Activated CD4-positive, alpha-beta T cell treated with anti-CD3 and anti-CD28 coated beads, Interleukin-2, amount 50 U/mL, for 16 hours (primary cell): ENCODE data around the gene AHDC1.
"Not testable (repeated sequence)": the region's sequence is repeated elsewhere in the genome, so short reads cannot be mapped to it uniquely, and the experiment has no call there.

ENCODE experiments used
- DNase-seq: peaks from one replicate; pipeline ENCODE4 v3.0.0-alpha.2; 2020

AHDC1 gene

DNA sequence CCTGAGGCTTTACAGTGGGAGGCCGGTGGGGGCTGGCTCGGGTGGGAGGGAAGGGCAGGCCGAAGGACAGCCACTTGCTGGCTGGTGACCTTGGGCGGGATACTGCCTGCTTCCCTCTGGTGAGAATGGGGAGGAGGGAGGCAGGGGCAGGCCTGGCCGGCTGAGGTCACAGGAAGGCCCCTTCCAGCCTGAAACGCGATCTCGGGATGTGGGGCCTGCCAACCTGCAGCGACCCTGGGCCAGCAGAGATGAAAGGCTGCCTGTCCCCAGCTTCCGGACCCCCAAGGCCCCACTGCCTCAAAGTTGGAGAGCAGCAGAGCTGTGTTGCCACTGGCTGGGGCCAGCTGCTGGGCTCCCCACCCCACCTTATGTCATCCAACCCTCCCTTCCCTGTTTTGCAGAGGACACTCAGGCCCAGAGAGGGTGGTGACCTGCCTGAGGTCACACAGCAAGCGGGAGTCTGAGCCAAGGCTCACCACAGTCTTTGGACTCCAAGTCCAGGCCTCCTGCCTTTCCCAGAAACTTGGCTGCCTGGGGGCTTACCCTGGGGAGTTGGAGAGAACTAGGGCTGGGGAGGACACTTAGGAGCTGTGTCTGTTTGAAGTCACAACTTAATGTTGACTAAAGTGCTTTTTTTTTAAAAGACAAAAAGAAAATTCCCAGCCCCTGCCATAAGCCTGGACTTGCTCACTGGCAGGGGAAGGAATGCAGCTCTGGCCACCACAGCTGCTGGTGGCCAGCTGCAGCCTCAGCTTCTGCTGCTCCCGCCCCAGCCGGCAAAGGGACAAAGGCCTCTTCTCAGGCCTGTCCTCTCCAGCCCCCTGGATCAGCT, 99.1 kb downstream of the AHDC1 start:
- no peak for DNase-seq

DNA sequence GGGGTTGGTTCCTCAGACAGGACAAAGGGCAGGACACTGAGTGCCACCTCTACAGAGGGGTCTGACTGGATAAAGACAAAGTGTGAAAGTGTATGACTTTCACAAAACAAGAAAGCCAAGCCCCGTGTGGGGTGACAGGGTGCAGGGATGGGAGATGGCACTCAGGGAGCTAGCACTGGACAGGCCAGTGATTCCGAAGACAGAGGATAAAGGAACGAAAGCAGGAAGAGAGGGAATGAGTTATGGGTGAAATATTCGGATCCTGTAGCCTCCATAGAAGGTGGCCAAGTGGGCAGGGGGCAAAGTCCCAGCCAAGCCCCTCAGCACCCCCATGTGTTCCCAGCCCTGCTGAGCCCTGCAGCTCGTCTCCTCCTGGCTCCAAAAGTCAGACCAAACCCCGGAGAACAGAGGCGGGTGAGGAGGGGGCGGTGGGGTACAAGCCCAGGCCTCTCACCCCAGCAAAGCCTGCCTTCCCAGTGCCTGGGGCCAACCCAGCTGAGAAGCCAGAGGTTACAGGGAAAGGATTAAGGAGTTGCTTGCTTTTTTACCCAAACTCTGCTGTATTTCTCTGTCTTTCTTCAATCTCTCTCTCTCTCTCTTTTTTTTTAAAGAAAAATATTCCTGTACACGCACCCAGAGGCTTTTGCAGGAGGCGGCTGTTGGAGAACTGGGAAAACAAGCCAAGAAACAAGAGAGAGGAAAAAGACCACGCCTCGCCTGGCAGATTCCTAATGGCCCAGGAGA, 99.9 kb downstream of the AHDC1 start:
- no peak for DNase-seq

DNA sequence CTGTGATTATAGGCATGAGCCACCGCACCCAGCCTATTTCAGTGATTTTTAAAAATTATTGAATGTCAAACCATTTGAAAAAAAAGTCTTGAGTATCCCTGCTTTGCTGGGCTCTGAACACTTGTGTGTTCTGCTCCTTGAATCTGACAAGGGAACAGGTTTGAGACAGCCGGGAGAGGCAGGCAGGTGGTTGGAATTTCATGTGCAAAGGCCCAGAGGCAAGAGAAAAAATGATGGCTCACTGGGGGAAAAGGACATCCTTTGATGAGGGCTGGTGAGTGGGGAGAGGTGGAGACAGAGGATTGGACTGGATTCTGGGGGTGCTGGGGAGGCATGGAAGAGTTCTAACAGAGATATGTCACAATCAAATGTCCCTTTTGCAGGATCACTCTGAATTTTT, 100.9 kb downstream of the AHDC1 start:
- DNase-seq: no peak

DNA sequence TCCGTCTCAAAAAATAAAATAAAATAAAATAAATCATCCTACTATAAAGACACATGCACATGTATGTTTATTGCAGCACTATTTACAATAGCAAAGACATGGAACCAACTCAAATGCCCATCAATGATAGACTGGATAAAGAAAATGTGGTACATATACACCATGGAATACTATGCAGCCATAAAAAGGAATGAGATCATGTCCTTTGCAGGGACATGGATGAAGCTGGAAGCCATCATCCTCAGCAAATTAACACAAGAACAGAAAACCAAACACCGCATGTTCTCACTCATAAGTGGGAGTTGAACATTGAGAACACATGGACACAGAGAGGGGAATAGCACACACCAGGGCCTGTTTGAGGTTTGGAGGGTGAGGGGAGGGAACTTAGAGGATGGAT, 102.8 kb downstream of the AHDC1 start:
- DNase-seq: not testable (repeated sequence)

DNA sequence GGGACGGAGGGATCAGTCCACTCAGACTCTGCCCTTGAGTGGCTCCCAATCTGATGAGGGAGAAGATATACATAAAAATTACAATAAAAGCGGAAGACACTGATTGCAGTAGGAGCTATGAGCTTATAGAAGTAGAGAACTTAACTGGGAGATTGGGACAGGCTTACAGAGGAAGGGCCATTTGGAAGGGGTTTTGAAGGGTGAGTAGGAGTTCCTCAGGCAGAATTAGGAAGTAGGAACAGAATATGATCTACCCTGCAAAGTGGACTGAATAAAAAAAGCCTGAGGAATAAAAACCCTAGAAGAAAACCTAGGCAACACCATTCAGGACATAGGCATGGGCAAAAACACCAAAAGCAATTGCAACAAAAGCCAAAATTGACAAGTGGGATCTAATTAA, 104.8 kb downstream of the AHDC1 start:
- DNase-seq: no peak

DNA sequence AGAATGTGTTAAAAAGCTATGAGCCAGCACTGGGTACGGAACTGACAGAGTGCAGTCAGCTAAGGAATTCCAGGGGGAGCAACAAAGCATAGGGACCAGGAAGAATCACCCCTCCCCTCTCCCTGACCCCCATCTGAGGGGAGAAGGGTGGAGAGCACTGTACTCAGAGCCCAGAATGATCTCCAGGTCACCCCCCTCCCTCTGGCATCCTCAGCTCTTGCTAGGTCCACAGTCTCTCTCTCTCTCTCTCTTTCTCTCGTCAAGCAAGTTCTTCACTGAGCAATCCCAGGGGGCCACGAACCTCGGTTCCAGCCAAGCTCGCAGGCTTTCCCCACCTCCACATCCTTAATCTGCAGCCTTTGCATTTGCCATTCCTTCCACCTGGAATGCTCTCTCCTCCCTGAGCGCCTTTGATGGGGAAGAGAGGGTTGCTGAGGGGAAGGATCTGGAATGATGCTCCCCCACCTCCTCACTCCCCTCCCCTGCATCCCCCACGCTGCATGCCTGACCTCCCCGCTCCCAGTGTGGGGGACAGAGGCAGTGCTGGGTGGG, 107.3 kb downstream of the AHDC1 start:
- no peak for DNase-seq

DNA sequence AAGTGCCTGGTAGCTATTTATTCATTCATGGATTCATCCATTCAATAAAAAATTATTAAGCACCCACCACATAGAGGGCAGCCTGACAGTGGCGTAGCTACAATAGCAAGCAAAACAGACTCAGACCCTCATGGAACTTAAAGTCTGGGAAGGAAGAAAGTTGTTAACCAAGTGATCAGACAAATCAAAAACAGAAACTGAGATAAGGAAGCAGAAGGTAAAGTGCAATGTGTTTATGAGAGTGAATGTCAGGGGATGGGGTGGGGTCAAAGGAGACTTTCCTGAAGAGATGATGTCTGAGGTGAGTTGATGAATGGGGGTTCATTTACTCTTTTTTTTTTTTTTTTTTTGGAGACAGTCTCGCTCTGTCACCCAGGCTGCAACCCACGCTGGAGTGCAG, 111.1 kb downstream of the AHDC1 start:
- DNase-seq: no peak

DNA sequence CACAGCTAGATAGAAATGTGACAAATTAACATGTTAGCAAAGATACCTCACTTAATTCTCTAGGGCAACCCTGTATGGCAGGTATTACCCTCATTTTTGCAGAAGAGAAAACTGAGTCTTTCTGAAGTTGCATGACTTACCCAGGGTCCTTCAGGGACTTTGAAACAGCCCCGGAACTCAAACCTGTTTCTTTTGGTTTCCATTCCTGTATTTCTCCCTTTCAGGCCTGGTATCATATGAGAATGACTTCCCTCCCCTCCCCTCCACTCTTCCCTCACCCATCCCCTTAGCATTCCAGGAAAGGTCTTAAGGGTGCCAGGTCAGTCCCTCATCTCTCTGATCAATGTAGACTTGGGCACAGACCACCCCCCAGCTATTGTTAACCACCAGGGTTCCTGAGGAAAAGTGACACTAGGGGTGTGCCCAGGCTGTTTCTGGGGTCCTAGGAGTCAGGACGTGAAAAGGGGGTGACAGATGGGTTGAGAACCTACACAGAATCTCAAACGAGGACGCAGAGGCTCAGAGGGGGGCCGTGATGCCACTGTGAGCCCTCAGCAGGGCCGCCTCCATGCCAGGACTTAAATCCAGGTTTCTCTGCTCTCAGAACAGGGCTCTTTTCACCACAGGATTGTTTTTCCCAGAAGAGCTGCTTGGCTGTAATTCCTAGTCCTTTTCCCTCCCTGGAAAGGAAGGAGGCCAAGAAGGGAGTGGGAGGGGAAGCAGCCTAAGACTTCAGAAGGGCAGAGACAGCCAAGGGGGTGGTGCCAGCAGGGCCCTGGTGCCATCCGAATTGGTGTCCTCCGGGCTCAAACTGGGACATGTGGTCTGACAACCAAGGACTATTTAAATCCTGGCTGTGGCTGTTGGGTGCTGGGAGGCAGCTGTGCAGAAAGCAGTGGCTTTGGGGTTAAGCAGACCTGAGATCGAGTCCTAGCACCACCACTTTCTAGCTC, 111.9 kb downstream of the AHDC1 start:
- no peak for DNase-seq

DNA sequence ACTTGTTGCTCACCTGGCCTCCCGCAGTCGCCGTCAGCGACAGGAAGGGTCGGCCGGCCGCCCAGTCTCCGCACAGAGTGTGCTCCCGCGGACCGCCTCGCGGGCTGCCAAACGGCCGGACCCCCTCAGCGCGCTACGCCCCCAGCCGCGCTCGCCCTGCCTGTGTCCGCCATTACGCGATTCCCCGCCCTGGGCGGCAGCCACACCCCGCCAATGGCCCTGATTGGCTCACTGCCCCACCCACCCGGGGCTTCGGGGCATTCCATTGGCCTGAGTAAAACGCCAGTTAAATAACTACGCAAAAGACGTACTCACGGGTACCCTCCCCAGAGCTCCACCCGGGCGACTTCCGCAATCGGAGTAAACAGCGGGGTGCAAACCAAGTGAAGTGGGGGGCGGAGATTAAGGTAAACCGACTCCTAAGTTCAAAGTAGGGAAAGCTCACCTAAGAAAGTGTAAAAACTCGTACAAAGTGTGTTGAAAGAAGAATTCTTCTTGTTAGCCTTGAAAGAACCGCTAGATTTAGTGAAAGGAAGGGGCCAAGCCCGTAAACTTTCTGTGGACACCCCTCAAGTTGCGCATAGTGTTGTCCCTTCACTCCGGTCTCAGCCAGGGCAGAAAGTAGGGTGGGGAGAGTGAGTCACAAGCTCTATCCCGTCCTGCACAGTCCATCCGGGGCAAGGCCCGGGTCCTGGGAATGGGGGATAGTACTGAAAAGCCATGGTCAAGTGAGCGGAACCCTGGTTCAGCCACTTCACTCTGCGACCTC, 113.8 kb downstream of the AHDC1 start, which contains the start of gene WASF2:
Gene WASF2, minus strand, starts transcription at position 195 of the 769 bp plus-strand sequence. CDS start 61,277 bp downstream, outside the sequence.
- DNase-seq: peak; percentile 98

DNA sequence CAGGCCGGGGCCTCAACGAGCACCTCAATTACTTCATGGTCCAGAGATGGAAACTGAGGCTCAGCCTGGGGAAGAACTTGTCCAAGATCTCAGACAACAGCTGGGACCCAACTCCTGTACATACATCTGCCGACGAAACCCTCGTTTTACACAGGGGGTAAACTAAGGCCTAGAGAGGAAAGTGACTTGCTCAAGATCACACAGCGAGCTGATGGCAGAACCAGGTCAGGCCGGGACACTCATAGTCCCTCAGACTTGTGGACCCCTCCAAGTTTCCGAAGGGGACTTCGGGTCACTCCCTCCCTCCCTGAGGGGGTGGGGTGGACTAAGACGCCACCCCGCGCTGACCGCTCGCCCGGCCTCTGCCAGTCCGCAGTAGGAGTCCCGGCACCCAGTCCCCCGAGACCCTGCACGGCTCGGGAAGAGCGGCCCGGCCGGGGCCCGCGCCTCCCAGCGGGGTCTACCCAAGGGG, 114.4 kb downstream of the AHDC1 start:
- DNase-seq: no peak

DNA sequence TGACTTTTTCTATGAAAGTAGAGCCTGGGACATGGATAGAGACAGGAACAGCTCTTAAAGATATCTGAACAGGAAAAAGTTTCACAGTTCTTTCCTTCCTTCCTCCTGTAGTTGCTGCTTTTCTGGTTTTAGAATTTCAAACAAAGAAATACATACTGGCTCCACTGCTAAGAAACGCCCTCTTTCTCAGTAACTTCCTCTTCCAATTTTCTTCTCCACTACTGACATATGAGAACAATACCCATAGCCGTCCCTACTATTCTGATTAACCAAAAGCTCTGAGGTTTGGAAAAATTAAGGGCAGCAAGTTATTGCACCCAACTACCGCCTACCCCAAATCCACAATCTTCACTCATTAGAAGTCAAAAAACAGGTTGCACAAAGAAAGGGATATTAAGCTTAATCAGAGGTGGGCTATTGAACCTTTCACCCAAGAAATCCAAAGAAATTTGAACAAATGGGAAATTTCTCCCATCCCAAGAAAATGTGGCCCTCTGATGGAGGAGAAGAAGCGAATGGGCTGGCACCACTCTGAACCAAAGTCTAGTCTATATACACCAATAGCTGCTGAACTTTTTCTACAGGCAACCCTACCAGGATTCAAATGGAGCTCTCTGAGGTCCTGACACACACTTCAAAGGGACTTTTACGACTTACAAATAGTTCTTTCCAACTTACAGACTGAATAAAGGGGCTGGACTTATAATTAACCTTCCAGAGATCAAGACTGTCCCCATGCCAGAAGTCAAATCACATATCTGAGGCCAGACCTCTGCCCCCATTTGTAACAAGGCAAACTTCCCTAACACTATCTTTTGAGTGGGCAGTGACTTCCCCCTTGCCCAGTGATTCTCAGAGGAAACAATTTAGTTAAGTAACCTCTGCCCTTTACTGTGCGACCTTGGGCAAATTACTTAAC, 115.7 kb downstream of the AHDC1 start:
- peak; percentile 27 for DNase-seq

DNA sequence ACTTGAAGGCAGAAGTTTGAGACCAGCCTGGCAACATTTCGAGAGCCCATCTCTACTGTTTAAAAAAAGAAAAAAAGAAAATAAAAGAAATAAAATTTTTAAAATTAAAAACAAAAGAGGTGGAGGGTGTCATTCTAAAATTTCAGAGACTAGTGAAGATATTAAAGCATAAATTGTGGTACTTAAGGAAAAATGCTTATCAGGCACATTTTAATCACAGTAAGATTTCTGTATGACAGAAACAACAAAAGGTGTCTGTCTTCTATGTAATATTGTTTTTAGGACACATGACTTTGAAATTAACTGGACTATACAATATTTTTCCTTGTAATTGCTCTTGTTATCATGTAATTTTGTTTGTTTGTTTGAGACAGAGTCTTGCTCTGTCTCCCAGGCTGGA, 118.6 kb downstream of the AHDC1 start:
- DNase-seq: no peak
